Smooth muscle cell of trachea (primary cell): ENCODE measurements around the gene HOXC11. TPM values are rescaled to one million over a fixed set of nuclear protein-coding genes. Genes with fewer than 3 reads are reported as not detected.

Experiments
- total RNA-seq: library from RNA; depleted of rRNA; stranded (reverse); fragments of >200 nt; gene quantifications from 2 replicates; pipeline ENCODE4 v1.2.1, GENCODE V29; 2014

The HOXC11 gene
- not detected in 2 replicates for total RNA-seq

DNA sequence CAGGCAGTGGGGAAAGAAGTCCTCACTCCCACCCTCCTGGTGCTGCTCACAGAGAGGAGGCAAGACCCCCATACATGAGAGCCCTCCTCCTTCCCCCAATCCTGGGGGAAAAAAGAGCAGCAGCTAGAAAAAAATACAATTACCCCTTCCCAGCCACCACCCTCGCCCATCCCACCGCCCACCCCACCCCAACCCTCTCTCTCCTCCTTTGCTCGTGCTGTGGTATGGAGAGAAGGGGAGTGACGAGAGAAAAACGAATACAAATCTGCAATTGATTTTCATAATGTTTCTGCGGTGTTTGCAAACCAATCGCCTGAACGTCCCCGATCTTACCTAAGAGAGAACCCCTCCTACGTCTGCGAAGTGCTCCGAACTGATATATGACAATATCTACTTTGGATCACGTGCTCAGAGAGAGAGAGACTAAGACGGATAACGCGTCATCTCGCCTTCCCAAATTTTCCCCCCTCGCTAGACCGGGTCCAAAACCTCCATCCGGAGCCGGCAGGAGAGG lies at the start of gene HOXC11:
HOXC11 (plus strand) TSS at position 405 of the 514 bp plus-strand sequence. CDS start 116 bp downstream, outside the sequence.

GRCh38 chr12:53938326-53939140 lies 34.4 kb upstream of the HOXC11 start, which contains the start of gene HOXC13:
HOXC13 (plus strand) TSS chr12:53938831; CDS start chr12:53938907, 76 bp downstream.

GRCh38 chr12:53954694-53955035 lies 18.3 kb upstream of the HOXC11 start, which contains the start of gene HOXC12:
HOXC12 (plus strand) TSS chr12:53954903; CDS start chr12:53954930, 27 bp downstream.

GRCh38 chr12:53974084-53975063 lies 1.4 kb downstream of the HOXC11 start, which contains the start of gene HOTAIR:
HOTAIR (minus strand) TSS chr12:53974954.

DNA sequence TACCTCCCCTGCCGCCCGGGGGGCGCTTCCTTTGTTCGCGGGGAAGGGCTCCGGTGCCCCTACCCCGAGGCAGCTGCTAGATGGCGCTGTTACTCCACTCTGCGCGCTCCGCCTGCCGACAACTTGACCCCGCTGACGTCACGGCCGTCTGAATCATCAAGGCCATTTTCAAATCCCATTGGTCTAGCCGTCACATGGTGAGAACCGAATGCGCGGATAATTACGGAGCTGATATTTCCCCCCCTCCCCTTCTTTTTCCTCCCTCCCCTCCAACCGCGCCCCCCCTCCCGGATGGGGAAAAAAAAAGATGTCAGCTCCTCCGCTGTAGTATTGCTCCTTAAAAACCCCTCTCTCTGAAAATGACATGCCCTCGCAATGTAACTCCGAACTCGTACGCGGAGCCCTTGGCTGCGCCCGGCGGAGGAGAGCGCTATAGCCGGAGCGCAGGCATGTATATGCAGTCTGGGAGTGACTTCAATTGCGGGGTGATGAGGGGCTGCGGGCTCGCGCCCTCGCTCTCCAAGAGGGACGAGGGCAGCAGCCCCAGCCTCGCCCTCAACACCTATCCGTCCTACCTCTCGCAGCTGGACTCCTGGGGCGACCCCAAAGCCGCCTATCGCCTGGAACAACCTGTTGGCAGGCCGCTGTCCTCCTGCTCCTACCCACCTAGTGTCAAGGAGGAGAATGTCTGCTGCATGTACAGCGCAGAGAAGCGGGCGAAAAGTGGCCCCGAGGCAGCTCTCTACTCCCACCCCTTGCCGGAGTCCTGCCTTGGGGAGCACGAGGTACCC lies 12.2 kb downstream of the HOXC11 start, which contains the start of gene HOXC10:
HOXC10 (plus strand) TSS at position 246 of the 791 bp plus-strand sequence; CDS start at position 360, 114 bp downstream.

DNA sequence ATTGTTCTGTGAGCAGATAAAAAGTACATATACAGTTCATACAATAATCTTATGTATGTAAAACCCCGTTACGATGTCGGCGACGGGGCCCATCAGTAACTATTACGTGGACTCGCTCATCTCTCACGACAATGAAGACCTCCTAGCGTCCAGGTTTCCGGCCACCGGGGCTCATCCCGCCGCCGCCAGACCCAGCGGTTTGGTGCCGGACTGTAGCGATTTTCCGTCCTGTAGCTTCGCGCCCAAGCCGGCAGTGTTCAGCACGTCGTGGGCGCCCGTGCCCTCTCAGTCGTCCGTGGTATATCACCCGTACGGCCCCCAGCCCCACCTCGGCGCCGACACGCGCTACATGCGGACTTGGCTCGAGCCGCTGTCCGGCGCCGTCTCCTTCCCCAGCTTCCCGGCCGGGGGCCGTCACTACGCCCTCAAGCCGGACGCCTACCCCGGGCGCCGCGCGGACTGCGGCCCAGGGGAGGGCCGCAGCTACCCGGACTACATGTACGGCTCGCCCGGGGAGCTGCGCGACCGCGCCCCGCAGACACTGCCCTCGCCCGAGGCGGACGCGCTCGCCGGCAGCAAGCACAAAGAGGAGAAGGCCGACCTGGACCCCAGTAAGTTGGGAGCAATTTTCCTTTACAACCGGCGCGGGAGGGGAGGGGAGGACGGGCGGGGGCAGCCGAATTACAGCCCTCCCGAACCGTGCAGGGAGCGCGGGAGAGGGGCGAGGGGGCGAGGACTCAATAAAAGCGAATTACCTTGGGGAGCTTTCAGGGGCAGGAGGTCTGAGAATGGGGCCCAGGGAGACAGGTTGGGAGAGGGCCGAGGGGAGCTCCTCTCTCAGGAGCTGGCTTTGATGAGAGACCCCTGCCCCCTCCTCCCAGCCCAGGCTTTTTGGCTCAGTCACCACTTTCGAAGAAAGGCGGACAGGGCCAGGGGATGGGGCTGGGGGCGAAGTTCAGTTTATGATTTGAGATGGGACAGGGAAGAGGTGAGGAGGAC lies 27.5 kb downstream of the HOXC11 start, which contains the start of gene HOXC9:
HOXC9 (plus strand) TSS at position 46 of the 999 bp plus-strand sequence; CDS start at position 74, 28 bp downstream.

Other genes with a start within 250 kb of the HOXC11 start
- gene CALCOCO1, start 245.7 kb upstream of the HOXC11 start, total RNA-seq, result 105 and 211 TPM in 2 replicates
- gene CISTR, start 221.1 kb upstream of the HOXC11 start, total RNA-seq, result not detected in 2 replicates
- gene HOXC13, start 34.3 kb upstream of the HOXC11 start, total RNA-seq, result not detected in 2 replicates
- not detected in 2 replicates for gene HOXC12, start 18.2 kb upstream of the HOXC11 start, total RNA-seq
- gene HOTAIR, start 1.8 kb downstream of the HOXC11 start, total RNA-seq, result not detected in 2 replicates
- gene HOXC10, start 12.0 kb downstream of the HOXC11 start, total RNA-seq, result not detected in 2 replicates
- 0.15 and 0.33 TPM in 2 replicates for gene HOXC9, start 27.0 kb downstream of the HOXC11 start, total RNA-seq
- gene HOXC8, start 35.9 kb downstream of the HOXC11 start, total RNA-seq, result 0.33 TPM in 1 of 2 replicates, not detected in the other
- gene HOXC6, start 55.3 kb downstream of the HOXC11 start, total RNA-seq, result under 0.01 TPM in 2 replicates
- 0.33 TPM in 1 of 2 replicates, not detected in the other for gene HOXC5, start 59.9 kb downstream of the HOXC11 start, total RNA-seq
- 0.15 and 0.17 TPM in 2 replicates for gene HOXC4, start 80.7 kb downstream of the HOXC11 start, total RNA-seq
- gene SMUG1, start 215.9 kb downstream of the HOXC11 start, total RNA-seq, result 30.6 and 38.0 TPM in 2 replicates